ENCODE data around the gene SCTR. TPM values are rescaled to one million over a fixed set of nuclear protein-coding genes. Genes with fewer than 3 reads are reported as not detected.

The SCTR gene
- total and polyA plus RNA-seq, 2 of the 13 experiments (the other 11 are each of a cell fraction or from before 2014, with no cell fraction given): not detected

DNA sequence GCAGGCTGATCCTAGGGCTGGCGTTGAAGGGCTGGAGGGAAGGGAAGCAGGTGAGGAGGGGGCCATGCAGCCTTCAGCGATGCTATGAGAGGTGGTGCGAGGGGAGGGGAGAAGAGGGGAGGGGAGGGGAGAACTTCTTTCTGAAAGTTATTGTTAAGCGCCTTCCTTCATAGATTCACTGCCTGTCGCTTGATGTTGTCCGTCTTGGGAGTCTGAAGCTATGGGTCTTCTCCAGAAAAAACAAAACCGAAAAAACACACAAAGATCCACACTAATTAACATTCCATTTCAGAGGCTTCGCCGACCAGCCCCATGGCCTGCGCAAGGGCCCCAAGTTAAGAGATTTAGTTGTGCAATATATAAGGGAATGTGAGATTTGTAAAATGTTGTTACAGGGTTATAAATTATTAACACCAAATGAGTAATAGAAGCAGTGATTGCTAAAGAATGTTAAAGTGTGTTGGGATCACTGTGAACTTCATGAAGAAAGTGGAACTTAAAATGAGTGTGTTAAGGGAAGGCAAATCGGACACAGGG is 20.7 kb upstream of the SCTR start:
- DNase-seq (ENCODE audit: low spot score) (no peak), ATAC-seq (no peak), FAIRE-seq (peak; percentile 63)
- no peaks in the 10 kb centered on the region for H4K20me1 ChIP-seq (ENCODE audit: insufficient read depth, low read length)
- in situ Hi-C loops (cut with HindIII; ENCODE audit: extremely low pct_ligation_motif_present, low pct_unique_long_range_greater_than_20kb): no loop called here
- BruUV-seq (replicated peaks): no TSS peak
- H3K9me3 ChIP-seq (ENCODE audit: low read length): no peaks in the 10 kb centered on the region
- ChIA-PET POLR2A (interaction anchor here (0.6 kb wide), 1 partner anchor 134 kb away, joined by 3 read pairs; the partner anchor contains the start of gene TMEM177), CTCF (ENCODE audit: low intra/inter-chr PET ratio, low total read pairs) (no interaction called here)
- peak overlapping the region; percentile 95 for H3K4me2 ChIP-seq (ENCODE audit: low read depth, low read length)
- intact Hi-C loops (cut with micrococcal nuclease; ENCODE audit: unreplicated experiment): no loop called here
- peaks cover 2 to 31% of the 10 kb centered on the region in 2 experiments; a peak in 4 of 5 replicates for H3K27me3 ChIP-seq (ENCODE audit: control insufficient read depth in 1 of 2, insufficient read depth in 2 of 2, low read length in 2 of 2)
- no peak for TF ChIP-seq MAFK (conservative IDR thresholded peaks at IDR 0.05 in 1 of 2, IDR thresholded peaks at IDR 0.05 in 1 of 2; ENCODE audit: low read length in 2 of 2)
- 0 out of 2 replicates have a peak, but pooled peaks have one; percentile 34 for TF ChIP-seq EZH2 (conservative IDR thresholded peaks at IDR 0.05; ENCODE audit: low read depth, low read length)
- TF ChIP-seq HNRNPK (IDR thresholded peaks at IDR 0.05; ENCODE audit: low read depth, low read length, poor library complexity, severe bottlenecking): peak; percentile 25
- peak; percentile 70 for TF ChIP-seq CEBPB (IDR thresholded peaks at IDR 0.05; ENCODE audit: borderline replicate concordance, low read depth, low read length)
- TF ChIP-seq SRY (CRISPR knock-in tag; IDR thresholded peaks at IDR 0.05): no peak
- no peaks in the 10 kb centered on the region for H3K36me3 ChIP-seq (replicated peaks in 1 of 2; ENCODE audit: control insufficient read depth in 1 of 2, insufficient read depth in 2 of 2, low read length in 2 of 2)
- 13% methylated on average over 11 of the region's 11 CpGs for WGBS (ENCODE audit: low lambda C conversion rate)
- H3K4me1 ChIP-seq (ENCODE audit: insufficient read depth, low read length): peaks cover 10% of the 10 kb centered on the region
- no peaks in the 10 kb centered on the region for H3K79me2 ChIP-seq (ENCODE audit: insufficient read depth, low read length)
- peak overlapping the region; percentile 54 to 74 (median 71); a peak in 5 of 6 replicates for H3K4me3 ChIP-seq (replicated peaks in 1 of 3; ENCODE audit: insufficient read depth in 1 of 3, low read depth in 2 of 3, low read length in 3 of 3)
- no peak overlapping the region for H3K9ac ChIP-seq (ENCODE audit: insufficient read depth, low read depth, low read length)
- no peak overlapping the region for H3K27ac ChIP-seq (ENCODE audit: extremely low read length, insufficient read depth, low read length)
- no peak overlapping the region for H2AFZ ChIP-seq (ENCODE audit: low read length)

DNA sequence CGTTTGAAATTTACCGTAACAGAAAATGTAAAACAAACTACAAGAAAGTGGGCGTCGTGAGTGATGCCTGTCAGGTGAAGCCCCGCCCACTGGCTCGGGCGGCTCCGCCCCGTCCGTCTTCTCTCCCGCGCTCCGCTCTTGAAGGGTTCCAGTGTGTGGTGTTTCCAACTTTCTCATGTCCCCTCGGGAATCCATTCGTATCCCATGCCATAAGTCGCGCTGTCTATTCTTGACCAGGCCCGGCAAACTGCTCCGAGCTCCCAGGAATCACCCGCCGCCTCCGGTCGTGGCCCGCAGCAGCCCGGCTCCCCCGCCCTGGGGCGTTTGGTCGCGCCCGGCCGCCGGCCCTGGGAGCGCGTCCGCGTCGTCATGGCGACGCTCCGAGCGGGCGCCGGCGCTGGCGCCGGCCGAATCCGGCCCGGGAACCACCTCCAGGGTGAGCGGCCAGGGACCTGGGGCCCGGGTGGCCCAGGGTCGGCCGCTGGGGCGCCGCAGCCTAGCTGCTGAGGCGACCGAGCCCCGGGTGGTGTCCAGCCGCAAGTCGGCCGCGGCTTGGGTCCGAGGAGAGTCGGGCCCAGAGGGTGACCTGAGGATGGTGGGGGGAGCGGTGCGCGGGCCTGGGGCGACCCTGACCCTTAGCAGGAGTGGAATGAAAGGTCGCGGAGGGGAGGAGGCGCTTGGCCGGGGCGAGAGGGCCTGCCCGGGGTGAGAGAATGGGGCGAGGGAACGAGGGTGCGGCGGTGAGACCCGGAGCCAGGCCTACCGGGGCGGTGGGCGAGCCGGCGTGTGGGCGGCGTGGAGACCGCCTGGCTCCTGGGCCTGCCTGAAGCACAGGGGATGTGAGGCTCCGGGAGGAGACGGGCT is 20.0 kb upstream of the SCTR start, which contains the start of gene CFAP221:
Gene CFAP221, plus strand, starts transcription at position 375 of the 864 bp plus-strand sequence. CDS start 1,683 bp downstream, outside the sequence.
- Histone ChIP-seq H3K9ac (ENCODE audit: insufficient read depth, low read depth, low read length) (peak within 1 kb of the TSS; percentile 46), H3K4me1 (ENCODE audit: insufficient read depth, low read length) (peaks cover 10% of the 10 kb centered on the region), H3K9me3 (ENCODE audit: low read length) (no peaks in the 10 kb centered on the region), H4K20me1 (ENCODE audit: insufficient read depth, low read length) (no peaks in the 10 kb centered on the region), H3K79me2 (ENCODE audit: insufficient read depth, low read length) (no peaks in the 10 kb centered on the region), H3K36me3 (replicated peaks in 1 of 2; ENCODE audit: control insufficient read depth in 1 of 2, insufficient read depth in 2 of 2, low read length in 2 of 2) (no peaks in the 10 kb centered on the region), H3K27me3 (ENCODE audit: control insufficient read depth in 1 of 2, insufficient read depth in 2 of 2, low read length in 2 of 2) (peaks cover 2 to 31% of the 10 kb centered on the region in 2 experiments; a peak in 4 of 5 replicates), H3K27ac (ENCODE audit: extremely low read length, insufficient read depth, low read length) (no peak within 1 kb of the TSS), H3K4me2 (ENCODE audit: low read depth, low read length) (peak within 1 kb of the TSS; percentile 95), H3K4me3 (replicated peaks in 1 of 3; ENCODE audit: insufficient read depth in 1 of 3, low read depth in 2 of 3, low read length in 3 of 3) (peak within 1 kb of the TSS; percentile 54 to 74 (median 71)), H2AFZ (ENCODE audit: low read length) (peak within 1 kb of the TSS; percentile 24)
- intact Hi-C loops (cut with micrococcal nuclease; ENCODE audit: unreplicated experiment): no loop called here
- under 1% methylated on average over 52 of the region's 89 CpGs for WGBS (ENCODE audit: low lambda C conversion rate)
- in situ Hi-C loops (cut with HindIII; ENCODE audit: extremely low pct_ligation_motif_present, low pct_unique_long_range_greater_than_20kb): no loop called here
- POLR2A ChIA-PET: no interaction called here
- peak; percentile 78 for FAIRE-seq
- DNase-seq (ENCODE audit: low spot score): peak; percentile 60
- CTCF ChIA-PET (ENCODE audit: low intra/inter-chr PET ratio, low total read pairs): no interaction called here
- BruUV-seq (replicated peaks): no TSS peak
- peak; percentile 99 for ATAC-seq
- TF ChIP-seq HDAC6 (IDR thresholded peaks at IDR 0.05; ENCODE audit: low read depth, low read length) (no peak), U2AF2 (IDR thresholded peaks at IDR 0.05; ENCODE audit: low read depth, low read length) (0 out of 2 replicates have a peak, but pooled peaks have one; percentile 81), PAF1 (CRISPR knock-in tag; IDR thresholded peaks at IDR 0.05) (no peak), IKZF1 (IDR thresholded peaks at IDR 0.05) (no peak), REXO4 (CRISPR knock-in tag; IDR thresholded peaks at IDR 0.05; ENCODE audit: borderline replicate concordance) (no peak), EED (CRISPR knock-in tag; IDR thresholded peaks at IDR 0.05) (peak; percentile 66; the same call in 1 of the 2 replicates), ZFY (CRISPR knock-in tag; IDR thresholded peaks at IDR 0.05) (peak; percentile 72), ZNF674 (CRISPR knock-in tag; IDR thresholded peaks at IDR 0.05; ENCODE audit: low read depth) (peak; percentile 56; the same call in 1 of the 2 replicates), SAP130 (CRISPR knock-in tag; IDR thresholded peaks at IDR 0.05; ENCODE audit: low read depth) (peak; percentile 88)
- TF ChIP-seq, protein P1, sequence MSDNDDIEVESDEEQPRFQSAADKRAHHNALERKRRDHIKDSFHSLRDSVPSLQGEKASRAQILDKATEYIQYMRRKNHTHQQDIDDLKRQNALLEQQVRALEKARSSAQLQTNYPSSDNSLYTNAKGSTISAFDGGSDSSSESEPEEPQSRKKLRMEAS (IDR thresholded peaks at IDR 0.05): peak; percentile 78
- TF ChIP-seq, protein P2, sequence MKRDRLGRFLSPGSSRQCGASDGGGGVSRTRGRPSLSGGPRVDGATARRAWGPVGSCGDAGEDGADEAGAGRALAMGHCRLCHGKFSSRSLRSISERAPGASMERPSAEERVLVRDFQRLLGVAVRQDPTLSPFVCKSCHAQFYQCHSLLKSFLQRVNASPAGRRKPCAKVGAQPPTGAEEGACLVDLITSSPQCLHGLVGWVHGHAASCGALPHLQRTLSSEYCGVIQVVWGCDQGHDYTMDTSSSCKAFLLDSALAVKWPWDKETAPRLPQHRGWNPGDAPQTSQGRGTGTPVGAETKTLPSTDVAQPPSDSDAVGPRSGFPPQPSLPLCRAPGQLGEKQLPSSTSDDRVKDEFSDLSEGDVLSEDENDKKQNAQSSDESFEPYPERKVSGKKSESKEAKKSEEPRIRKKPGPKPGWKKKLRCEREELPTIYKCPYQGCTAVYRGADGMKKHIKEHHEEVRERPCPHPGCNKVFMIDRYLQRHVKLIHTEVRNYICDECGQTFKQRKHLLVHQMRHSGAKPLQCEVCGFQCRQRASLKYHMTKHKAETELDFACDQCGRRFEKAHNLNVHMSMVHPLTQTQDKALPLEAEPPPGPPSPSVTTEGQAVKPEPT (CRISPR knock-in tag; IDR thresholded peaks at IDR 0.05; ENCODE audit: low read depth): 0 out of 2 replicates have a peak, but pooled peaks have one; percentile 47
